GM23338 (cell line): ENCODE measurements around the gene KRT83. TPM values are rescaled to one million over a fixed set of nuclear protein-coding genes. Genes with fewer than 3 reads are reported as not detected.
"Not testable (repeated sequence)": the region's sequence is repeated elsewhere in the genome, so short reads cannot be mapped to it uniquely, and the experiment has no call there.

Experiments used
- ATAC-seq: fragments of 200-7000 bp; cut with Tn5 transposase; 3 replicates; pipeline ENCODE4 v1.9.1; 2020
- DNase-seq: peaks from one replicate; pipeline ENCODE4 v3.0.0-alpha.2; 2015; ENCODE audit warnings: low spot score
- H2AFZ ChIP-seq: fragments of 200-600 bp; sonication (generic); 2 replicates; pipeline ENCODE4 v1.8.0; 2016; ENCODE audit warnings: antibody characterized with exemption, mild to moderate bottlenecking, moderate library complexity
- H3F3A ChIP-seq: fragments of 200-600 bp; sonication (generic); replicated peaks from 2 replicates; pipeline ENCODE4 v1.8.0; 2017; ENCODE audit warnings: antibody characterized with exemption, mixed run types, low read depth
- H3K27ac ChIP-seq: fragments of 200-600 bp; sonication (generic); 2 replicates; pipeline ENCODE4 v1.6.1; 2016; ENCODE audit warnings: low read depth
- H3K27me3 ChIP-seq: fragments of 200-600 bp; sonication (generic); 2 replicates; pipeline ENCODE4 v1.8.0; 2016; ENCODE audit warnings: mild to moderate bottlenecking, mixed run types, moderate library complexity; ENCODE audit not compliant: insufficient read depth
- H3K36me3 ChIP-seq: fragments of 200-600 bp; sonication (generic); 2 replicates; pipeline ENCODE4 v1.8.0; 2016; ENCODE audit warnings: mild to moderate bottlenecking; ENCODE audit not compliant: insufficient read depth
- H3K4me1 ChIP-seq: fragments of 200-600 bp; sonication (generic); 2 replicates; pipeline ENCODE4 v1.8.0; 2016; ENCODE audit warnings: mild to moderate bottlenecking, moderate library complexity; ENCODE audit not compliant: insufficient read depth
- H3K4me2 ChIP-seq: fragments of 200-600 bp; sonication (generic); 2 replicates; pipeline ENCODE4 v1.7.1; 2017; ENCODE audit warnings: mixed run types
- H3K4me3 ChIP-seq: fragments of 200-600 bp; sonication (generic); 2 replicates; pipeline ENCODE4 v1.6.1; 2016; ENCODE audit warnings: mixed run types
- H3K79me2 ChIP-seq: fragments of 200-600 bp; sonication (generic); replicated peaks from 2 replicates; pipeline ENCODE4 v1.8.0; 2017; ENCODE audit warnings: mild to moderate bottlenecking; ENCODE audit not compliant: insufficient read depth
- H3K9me2 ChIP-seq: fragments of 200-600 bp; sonication (generic); 2 replicates; pipeline ENCODE4 v1.8.0; 2017; ENCODE audit not compliant: insufficient read depth
- H4K20me1 ChIP-seq: fragments of 200-600 bp; sonication (generic); replicated peaks from 2 replicates; pipeline ENCODE4 v1.8.0; 2017; ENCODE audit warnings: mild to moderate bottlenecking; ENCODE audit not compliant: insufficient read depth
- H3K27ac Mint-ChIP-seq: 2 replicates; pipeline ENCODE4 v1.8.0; 2020; ENCODE audit warnings: inconsistent platforms, mild to moderate bottlenecking, moderate library complexity, mixed read lengths
- H3K27me3 Mint-ChIP-seq: 3 replicates; pipeline ENCODE4 v1.8.0; 2022; ENCODE audit warnings: low read depth, mild to moderate bottlenecking, moderate library complexity, mixed read lengths, inconsistent platforms; ENCODE audit not compliant: insufficient read depth, poor library complexity
- H3K36me3 Mint-ChIP-seq: 3 replicates; pipeline ENCODE4 v1.8.0; 2021; ENCODE audit warnings: low read depth, mild to moderate bottlenecking, inconsistent platforms, moderate library complexity, mixed read lengths
- H3K4me1 Mint-ChIP-seq: 3 replicates; pipeline ENCODE4 v1.8.0; 2020; ENCODE audit warnings: mild to moderate bottlenecking, inconsistent platforms, mixed read lengths
- H3K4me3 Mint-ChIP-seq: 3 replicates; pipeline ENCODE4 v1.8.0; 2021; ENCODE audit warnings: moderate library complexity, mild to moderate bottlenecking, inconsistent platforms, mixed read lengths
- H3K9me3 Mint-ChIP-seq: 3 replicates; pipeline ENCODE4 v1.8.0; 2020; ENCODE audit warnings: moderate library complexity, mild to moderate bottlenecking, inconsistent platforms, mixed read lengths
- EZH2phosphoT487 ChIP-seq: fragments of 200-600 bp; sonication (generic); IDR thresholded peaks from one replicate; pipeline ENCODE4 v1.8.1; 2018; ENCODE audit warnings: antibody characterized with exemption; ENCODE audit not compliant: unreplicated experiment
- JUNB ChIP-seq: IDR thresholded peaks from one replicate; pipeline ENCODE4 v1.6.1; 2016; ENCODE audit warnings: antibody characterized with exemption; ENCODE audit not compliant: unreplicated experiment
- POLR2AphosphoS5 ChIP-seq: IDR thresholded peaks from 2 replicates; pipeline ENCODE4 v1.6.1; 2016; ENCODE audit warnings: antibody characterized with exemption, low read depth
- ZNF114 ChIP-seq: fragments of 250-450 bp; sonication (Bioruptor Pico); IDR thresholded peaks from 2 replicates; pipeline ENCODE4 v1.5.0; 2020; ENCODE audit warnings: mild to moderate bottlenecking, moderate library complexity
- polyA plus RNA-seq: library from polyadenylated mRNA; unstranded; fragments of >200 nt; fragmentation: Nextera tagmentation; extraction: Ambion mirVana; gene quantifications from 2 replicates; pipeline ENCODE4 v1.2.1, GENCODE V29; 2016
- total RNA-seq: library from RNA; depleted of rRNA; stranded (reverse); fragments of >200 nt; shearing (Covaris generic); gene quantifications from 2 replicates; pipeline ENCODE4 v1.2.3, GENCODE V29; 2014
- TF ChIP-seq, protein P1 (sequence below): fragments of 250-450 bp; sonication (Bioruptor Pico); IDR thresholded peaks from 2 replicates; pipeline ENCODE4 v1.5.0; 2020; ENCODE audit warnings: mild to moderate bottlenecking, moderate library complexity
- TF ChIP-seq, protein P2 (sequence below), 2 experiments: fragments of 200-600 bp in 1 of 2; sonication (generic) in 1 of 2; conservative IDR thresholded peaks; 2 replicates each; pipeline versions ENCODE4 v1.5.1 to v1.6.1; 2016 to 2017; ENCODE audit warnings: antibody characterized with exemption in 2 of 2, low read depth in 2 of 2, mild to moderate bottlenecking in 2 of 2, moderate library complexity in 1 of 2
- TF ChIP-seq, protein P3 (sequence below): IDR thresholded peaks from one replicate; pipeline ENCODE4 v1.6.1; 2018; ENCODE audit warnings: antibody characterized with exemption; ENCODE audit not compliant: unreplicated experiment

KRT83 gene
- total and polyA plus RNA-seq, 2 experiments from 2014 or later, result not detected

DNA sequence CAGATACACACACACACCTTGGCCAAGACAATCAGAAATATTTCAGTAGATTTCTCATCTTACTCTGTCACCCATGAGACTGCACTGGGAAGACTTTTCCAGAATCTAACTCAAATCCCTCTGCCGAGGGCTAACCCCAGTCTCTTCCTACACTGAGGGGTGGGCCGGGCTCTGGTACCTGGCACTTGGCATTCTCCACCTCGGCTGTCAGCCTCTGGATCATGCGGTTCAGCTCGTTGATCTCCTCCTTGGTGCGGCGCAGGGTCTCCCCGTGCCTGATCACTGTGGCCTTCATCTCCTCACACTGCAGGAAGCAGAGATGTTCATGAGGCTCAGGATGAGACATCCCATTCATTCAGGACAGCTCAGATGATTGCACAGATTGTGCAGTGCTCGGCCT is 4.9 kb downstream of the KRT83 start (continued):
- TF ChIP-seq, protein P1, sequence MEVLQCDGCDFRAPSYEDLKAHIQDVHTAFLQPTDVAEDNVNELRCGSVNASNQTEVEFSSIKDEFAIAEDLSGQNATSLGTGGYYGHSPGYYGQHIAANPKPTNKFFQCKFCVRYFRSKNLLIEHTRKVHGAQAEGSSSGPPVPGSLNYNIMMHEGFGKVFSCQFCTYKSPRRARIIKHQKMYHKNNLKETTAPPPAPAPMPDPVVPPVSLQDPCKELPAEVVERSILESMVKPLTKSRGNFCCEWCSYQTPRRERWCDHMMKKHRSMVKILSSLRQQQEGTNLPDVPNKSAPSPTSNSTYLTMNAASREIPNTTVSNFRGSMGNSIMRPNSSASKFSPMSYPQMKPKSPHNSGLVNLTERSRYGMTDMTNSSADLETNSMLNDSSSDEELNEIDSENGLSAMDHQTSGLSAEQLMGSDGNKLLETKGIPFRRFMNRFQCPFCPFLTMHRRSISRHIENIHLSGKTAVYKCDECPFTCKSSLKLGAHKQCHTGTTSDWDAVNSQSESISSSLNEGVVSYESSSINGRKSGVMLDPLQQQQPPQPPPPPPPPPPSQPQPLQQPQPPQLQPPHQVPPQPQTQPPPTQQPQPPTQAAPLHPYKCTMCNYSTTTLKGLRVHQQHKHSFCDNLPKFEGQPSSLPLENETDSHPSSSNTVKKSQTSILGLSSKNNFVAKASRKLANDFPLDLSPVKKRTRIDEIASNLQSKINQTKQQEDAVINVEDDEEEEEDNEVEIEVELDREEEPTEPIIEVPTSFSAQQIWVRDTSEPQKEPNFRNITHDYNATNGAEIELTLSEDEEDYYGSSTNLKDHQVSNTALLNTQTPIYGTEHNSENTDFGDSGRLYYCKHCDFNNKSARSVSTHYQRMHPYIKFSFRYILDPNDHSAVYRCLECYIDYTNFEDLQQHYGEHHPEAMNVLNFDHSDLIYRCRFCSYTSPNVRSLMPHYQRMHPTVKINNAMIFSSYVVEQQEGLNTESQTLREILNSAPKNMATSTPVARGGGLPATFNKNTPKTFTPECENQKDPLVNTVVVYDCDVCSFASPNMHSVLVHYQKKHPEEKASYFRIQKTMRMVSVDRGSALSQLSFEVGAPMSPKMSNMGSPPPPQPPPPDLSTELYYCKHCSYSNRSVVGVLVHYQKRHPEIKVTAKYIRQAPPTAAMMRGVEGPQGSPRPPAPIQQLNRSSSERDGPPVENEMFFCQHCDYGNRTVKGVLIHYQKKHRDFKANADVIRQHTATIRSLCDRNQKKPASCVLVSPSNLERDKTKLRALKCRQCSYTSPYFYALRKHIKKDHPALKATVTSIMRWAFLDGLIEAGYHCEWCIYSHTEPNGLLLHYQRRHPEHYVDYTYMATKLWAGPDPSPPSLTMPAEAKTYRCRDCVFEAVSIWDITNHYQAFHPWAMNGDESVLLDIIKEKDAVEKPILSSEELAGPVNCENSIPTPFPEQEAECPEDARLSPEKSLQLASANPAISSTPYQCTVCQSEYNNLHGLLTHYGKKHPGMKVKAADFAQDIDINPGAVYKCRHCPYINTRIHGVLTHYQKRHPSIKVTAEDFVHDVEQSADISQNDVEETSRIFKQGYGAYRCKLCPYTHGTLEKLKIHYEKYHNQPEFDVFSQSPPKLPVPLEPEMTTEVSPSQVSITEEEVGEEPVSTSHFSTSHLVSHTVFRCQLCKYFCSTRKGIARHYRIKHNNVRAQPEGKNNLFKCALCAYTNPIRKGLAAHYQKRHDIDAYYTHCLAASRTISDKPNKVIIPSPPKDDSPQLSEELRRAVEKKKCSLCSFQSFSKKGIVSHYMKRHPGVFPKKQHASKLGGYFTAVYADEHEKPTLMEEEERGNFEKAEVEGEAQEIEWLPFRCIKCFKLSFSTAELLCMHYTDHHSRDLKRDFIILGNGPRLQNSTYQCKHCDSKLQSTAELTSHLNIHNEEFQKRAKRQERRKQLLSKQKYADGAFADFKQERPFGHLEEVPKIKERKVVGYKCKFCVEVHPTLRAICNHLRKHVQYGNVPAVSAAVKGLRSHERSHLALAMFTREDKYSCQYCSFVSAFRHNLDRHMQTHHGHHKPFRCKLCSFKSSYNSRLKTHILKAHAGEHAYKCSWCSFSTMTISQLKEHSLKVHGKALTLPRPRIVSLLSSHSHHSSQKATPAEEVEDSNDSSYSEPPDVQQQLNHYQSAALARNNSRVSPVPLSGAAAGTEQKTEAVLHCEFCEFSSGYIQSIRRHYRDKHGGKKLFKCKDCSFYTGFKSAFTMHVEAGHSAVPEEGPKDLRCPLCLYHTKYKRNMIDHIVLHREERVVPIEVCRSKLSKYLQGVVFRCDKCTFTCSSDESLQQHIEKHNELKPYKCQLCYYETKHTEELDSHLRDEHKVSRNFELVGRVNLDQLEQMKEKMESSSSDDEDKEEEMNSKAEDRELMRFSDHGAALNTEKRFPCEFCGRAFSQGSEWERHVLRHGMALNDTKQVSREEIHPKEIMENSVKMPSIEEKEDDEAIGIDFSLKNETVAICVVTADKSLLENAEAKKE (CRISPR knock-in tag), result no peak

DNA sequence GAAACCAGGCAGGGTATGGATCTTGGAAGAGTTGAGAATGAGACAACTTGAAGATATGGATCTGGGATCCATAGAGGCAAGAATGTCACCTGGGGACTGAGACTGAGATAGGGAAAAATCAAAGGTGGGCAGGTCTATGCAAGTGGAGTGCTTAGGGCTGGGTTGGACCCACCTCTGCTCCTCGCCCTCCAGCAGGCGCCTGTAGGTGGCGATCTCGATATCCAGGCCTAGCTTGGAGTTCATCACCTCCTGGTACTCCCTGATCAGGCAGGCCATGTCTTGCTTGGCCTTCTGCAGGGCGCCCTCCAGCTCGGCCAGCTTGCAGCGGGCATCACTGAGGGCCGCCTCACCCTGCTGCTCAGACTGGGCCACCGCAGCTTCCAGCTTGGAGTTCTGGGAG is 5.5 kb downstream of the KRT83 start:
- not testable (repeated sequence) for H3K9me2 ChIP-seq, H4K20me1 ChIP-seq, H3K27ac Mint-ChIP-seq, H3K36me3 ChIP-seq, H3K4me1 Mint-ChIP-seq, H3K27me3 ChIP-seq, H3K27ac ChIP-seq, H3K4me3 Mint-ChIP-seq, H3K4me3 ChIP-seq, H3K79me2 ChIP-seq, H3K4me2 ChIP-seq, H3K4me1 ChIP-seq, H3K36me3 Mint-ChIP-seq, H3K27me3 Mint-ChIP-seq, H3K9me3 Mint-ChIP-seq, H3F3A ChIP-seq, H2AFZ ChIP-seq
- TF ChIP-seq, protein P2, sequence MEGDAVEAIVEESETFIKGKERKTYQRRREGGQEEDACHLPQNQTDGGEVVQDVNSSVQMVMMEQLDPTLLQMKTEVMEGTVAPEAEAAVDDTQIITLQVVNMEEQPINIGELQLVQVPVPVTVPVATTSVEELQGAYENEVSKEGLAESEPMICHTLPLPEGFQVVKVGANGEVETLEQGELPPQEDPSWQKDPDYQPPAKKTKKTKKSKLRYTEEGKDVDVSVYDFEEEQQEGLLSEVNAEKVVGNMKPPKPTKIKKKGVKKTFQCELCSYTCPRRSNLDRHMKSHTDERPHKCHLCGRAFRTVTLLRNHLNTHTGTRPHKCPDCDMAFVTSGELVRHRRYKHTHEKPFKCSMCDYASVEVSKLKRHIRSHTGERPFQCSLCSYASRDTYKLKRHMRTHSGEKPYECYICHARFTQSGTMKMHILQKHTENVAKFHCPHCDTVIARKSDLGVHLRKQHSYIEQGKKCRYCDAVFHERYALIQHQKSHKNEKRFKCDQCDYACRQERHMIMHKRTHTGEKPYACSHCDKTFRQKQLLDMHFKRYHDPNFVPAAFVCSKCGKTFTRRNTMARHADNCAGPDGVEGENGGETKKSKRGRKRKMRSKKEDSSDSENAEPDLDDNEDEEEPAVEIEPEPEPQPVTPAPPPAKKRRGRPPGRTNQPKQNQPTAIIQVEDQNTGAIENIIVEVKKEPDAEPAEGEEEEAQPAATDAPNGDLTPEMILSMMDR (conservative IDR thresholded peaks at IDR 0.05; ENCODE audit: low read depth in 2 of 2), result peak; percentile 56 to 74
- DNase-seq, result peak; percentile 75
- peak; percentile 87 for ATAC-seq

DNA sequence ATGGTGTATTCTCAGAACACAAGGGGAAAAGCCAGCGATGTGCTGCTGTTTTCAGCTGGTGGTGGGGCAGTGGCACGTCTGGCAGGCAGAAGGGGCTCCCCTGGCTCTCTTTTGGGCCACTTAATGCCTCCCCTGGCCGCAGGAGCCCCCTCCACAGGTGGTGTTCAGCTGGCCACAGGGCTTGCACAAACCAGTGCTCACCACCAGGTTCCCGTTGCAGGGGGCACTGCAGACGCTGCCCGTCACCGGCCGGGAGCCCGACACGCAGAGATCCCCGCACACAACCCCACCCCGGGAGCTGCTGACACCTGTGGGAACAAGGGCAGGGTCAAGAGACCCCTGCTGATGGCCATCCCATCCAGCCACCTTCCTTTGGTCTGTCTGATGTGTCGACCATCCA is 6.7 kb downstream of the KRT83 start:
- no peak overlapping the region for H3K27ac Mint-ChIP-seq
- no peaks in the 10 kb centered on the region for H3K36me3 Mint-ChIP-seq
- H3K36me3 ChIP-seq, result no peaks in the 10 kb centered on the region
- no peaks in the 10 kb centered on the region for H3K9me2 ChIP-seq
- peaks cover 12% of the 10 kb centered on the region for H3K27me3 ChIP-seq
- H3K4me2 ChIP-seq, result no peak overlapping the region
- H3K4me3 Mint-ChIP-seq, result no peak overlapping the region
- no peaks in the 10 kb centered on the region for H3K4me1 ChIP-seq
- no peak overlapping the region for H3K27ac ChIP-seq
- peak; percentile 18 for DNase-seq
- H3F3A ChIP-seq, result no peaks in the 10 kb centered on the region
- H2AFZ ChIP-seq, result no peak overlapping the region
- ATAC-seq, result peak; percentile 18; the same call in 1 of the 3 replicates
- H3K4me3 ChIP-seq, result no peak overlapping the region
- H3K27me3 Mint-ChIP-seq, result peaks cover 11% of the 10 kb centered on the region
- H3K4me1 Mint-ChIP-seq, result no peaks in the 10 kb centered on the region
- H3K9me3 Mint-ChIP-seq, result no peaks in the 10 kb centered on the region
- no peaks in the 10 kb centered on the region for H4K20me1 ChIP-seq
- H3K79me2 ChIP-seq, result no peaks in the 10 kb centered on the region
- TF ChIP-seq, protein P3, sequence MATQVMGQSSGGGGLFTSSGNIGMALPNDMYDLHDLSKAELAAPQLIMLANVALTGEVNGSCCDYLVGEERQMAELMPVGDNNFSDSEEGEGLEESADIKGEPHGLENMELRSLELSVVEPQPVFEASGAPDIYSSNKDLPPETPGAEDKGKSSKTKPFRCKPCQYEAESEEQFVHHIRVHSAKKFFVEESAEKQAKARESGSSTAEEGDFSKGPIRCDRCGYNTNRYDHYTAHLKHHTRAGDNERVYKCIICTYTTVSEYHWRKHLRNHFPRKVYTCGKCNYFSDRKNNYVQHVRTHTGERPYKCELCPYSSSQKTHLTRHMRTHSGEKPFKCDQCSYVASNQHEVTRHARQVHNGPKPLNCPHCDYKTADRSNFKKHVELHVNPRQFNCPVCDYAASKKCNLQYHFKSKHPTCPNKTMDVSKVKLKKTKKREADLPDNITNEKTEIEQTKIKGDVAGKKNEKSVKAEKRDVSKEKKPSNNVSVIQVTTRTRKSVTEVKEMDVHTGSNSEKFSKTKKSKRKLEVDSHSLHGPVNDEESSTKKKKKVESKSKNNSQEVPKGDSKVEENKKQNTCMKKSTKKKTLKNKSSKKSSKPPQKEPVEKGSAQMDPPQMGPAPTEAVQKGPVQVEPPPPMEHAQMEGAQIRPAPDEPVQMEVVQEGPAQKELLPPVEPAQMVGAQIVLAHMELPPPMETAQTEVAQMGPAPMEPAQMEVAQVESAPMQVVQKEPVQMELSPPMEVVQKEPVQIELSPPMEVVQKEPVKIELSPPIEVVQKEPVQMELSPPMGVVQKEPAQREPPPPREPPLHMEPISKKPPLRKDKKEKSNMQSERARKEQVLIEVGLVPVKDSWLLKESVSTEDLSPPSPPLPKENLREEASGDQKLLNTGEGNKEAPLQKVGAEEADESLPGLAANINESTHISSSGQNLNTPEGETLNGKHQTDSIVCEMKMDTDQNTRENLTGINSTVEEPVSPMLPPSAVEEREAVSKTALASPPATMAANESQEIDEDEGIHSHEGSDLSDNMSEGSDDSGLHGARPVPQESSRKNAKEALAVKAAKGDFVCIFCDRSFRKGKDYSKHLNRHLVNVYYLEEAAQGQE, result no peak
- TF ChIP-seq EZH2phosphoT487, result no peak
- TF ChIP-seq POLR2AphosphoS5, result no peak
- no peak for TF ChIP-seq ZNF114 (CRISPR knock-in tag)
- no peak for TF ChIP-seq JUNB
